PC-9 (cell line): Measurements from ENCODE around the gene NRARP. TPM values are rescaled to one million over a fixed set of nuclear protein-coding genes. Genes with fewer than 3 reads are reported as not detected.

ENCODE experiments used
- BruUV-seq: library from RNA; stranded (reverse); fragments of 400-500 nt; replicated peaks from 2 replicates; lab custom pipeline; 2021; lab: Mats Ljungman, UMichigan
- CTCF ChIA-PET: fragments of 300-600 bp; sonication (Branson Sonifier 250); formaldehyde crosslinking; loops from one replicate; lab custom pipeline; 2022; ENCODE audit warnings: antibody characterized with exemption; lab: Charles Lee
- POLR2A ChIA-PET: fragments of 300-600 bp; sonication (Branson Sonifier 250); formaldehyde crosslinking; loops from one replicate; lab custom pipeline; 2022; ENCODE audit warnings: antibody characterized with exemption; ENCODE audit not compliant: unreplicated experiment; lab: Charles Lee
- DNase-seq, 2 experiments: peaks; one replicate each; pipeline versions ENCODE4 v3.0.0 to v3.0.0-alpha.2; 2015 to 2022; ENCODE audit warnings: mixed read lengths in 1 of 2
- H2AFZ ChIP-seq: fragments of 200-600 bp; sonication (generic); 2 replicates; pipeline ENCODE4 v1.8.1; 2017; ENCODE audit warnings: antibody characterized with exemption
- H3F3A ChIP-seq: fragments of 200-600 bp; sonication (generic); 2 replicates; pipeline ENCODE4 v1.8.1; 2017; ENCODE audit warnings: antibody characterized with exemption, mild to moderate bottlenecking, low read depth; ENCODE audit not compliant: insufficient read depth
- H3K27ac ChIP-seq: fragments of 200-600 bp; sonication (generic); 2 replicates; pipeline ENCODE4 v1.6.1; 2016; ENCODE audit warnings: mixed run types
- H3K27me3 ChIP-seq: fragments of 200-600 bp; sonication (generic); 2 replicates; pipeline ENCODE4 v1.6.1; 2016; ENCODE audit warnings: low read depth, mixed run types; ENCODE audit not compliant: insufficient read depth
- H3K36me3 ChIP-seq: fragments of 200-600 bp; sonication (generic); 2 replicates; pipeline ENCODE4 v1.6.1; 2016; ENCODE audit warnings: low read depth, mixed run types
- H3K4me1 ChIP-seq: fragments of 200-600 bp; sonication (generic); replicated peaks from 2 replicates; pipeline ENCODE4 v1.6.1; 2016; ENCODE audit warnings: mixed run types; ENCODE audit not compliant: insufficient read depth
- H3K4me2 ChIP-seq: fragments of 200-600 bp; sonication (generic); 2 replicates; pipeline ENCODE4 v1.6.1; 2017; ENCODE audit warnings: mixed run types
- H3K4me3 ChIP-seq: fragments of 200-600 bp; sonication (generic); 2 replicates; pipeline ENCODE4 v1.6.1; 2016; ENCODE audit warnings: mixed run types
- H3K79me2 ChIP-seq: fragments of 200-600 bp; sonication (generic); 2 replicates; pipeline ENCODE4 v1.6.1; 2017; ENCODE audit warnings: low read depth, mixed run types
- H3K9me2 ChIP-seq: fragments of 200-600 bp; sonication (generic); 2 replicates; pipeline ENCODE4 v1.8.1; 2017; ENCODE audit warnings: mild to moderate bottlenecking; ENCODE audit not compliant: insufficient read depth
- H3K9me3 ChIP-seq: fragments of 200-600 bp; sonication (generic); 2 replicates; pipeline ENCODE4 v1.8.1; 2016; ENCODE audit warnings: low read depth; ENCODE audit not compliant: insufficient read depth
- H4K20me1 ChIP-seq: fragments of 200-600 bp; sonication (generic); 2 replicates; pipeline ENCODE4 v1.8.1; 2017; ENCODE audit not compliant: insufficient read depth
- EZH2 ChIP-seq: fragments of 200-600 bp; sonication (generic); IDR thresholded peaks from 2 replicates; pipeline ENCODE4 v1.8.0; 2017; ENCODE audit warnings: antibody characterized with exemption, low read depth
- intact Hi-C: fragments of 100-400 bp; cut with micrococcal nuclease; formaldehyde crosslinking; loops from one replicate; pipeline ENCODE4 v1.10.0; 2022; ENCODE audit not compliant: unreplicated experiment
- total RNA-seq: library from RNA; stranded (reverse); gene quantifications from 2 replicates; pipeline ENCODE4 v1.2.3, GENCODE V29; 2021
- TF ChIP-seq, protein P1 (sequence below): fragments of 200-600 bp; sonication (generic); conservative IDR thresholded peaks from 2 replicates; pipeline ENCODE4 v1.6.1; 2017; ENCODE audit warnings: mixed run types, antibody characterized with exemption, mild to moderate bottlenecking, moderate library complexity

The NRARP gene
- total RNA-seq, 1 experiment from 2014 or later, result 20.6 TPM

DNA sequence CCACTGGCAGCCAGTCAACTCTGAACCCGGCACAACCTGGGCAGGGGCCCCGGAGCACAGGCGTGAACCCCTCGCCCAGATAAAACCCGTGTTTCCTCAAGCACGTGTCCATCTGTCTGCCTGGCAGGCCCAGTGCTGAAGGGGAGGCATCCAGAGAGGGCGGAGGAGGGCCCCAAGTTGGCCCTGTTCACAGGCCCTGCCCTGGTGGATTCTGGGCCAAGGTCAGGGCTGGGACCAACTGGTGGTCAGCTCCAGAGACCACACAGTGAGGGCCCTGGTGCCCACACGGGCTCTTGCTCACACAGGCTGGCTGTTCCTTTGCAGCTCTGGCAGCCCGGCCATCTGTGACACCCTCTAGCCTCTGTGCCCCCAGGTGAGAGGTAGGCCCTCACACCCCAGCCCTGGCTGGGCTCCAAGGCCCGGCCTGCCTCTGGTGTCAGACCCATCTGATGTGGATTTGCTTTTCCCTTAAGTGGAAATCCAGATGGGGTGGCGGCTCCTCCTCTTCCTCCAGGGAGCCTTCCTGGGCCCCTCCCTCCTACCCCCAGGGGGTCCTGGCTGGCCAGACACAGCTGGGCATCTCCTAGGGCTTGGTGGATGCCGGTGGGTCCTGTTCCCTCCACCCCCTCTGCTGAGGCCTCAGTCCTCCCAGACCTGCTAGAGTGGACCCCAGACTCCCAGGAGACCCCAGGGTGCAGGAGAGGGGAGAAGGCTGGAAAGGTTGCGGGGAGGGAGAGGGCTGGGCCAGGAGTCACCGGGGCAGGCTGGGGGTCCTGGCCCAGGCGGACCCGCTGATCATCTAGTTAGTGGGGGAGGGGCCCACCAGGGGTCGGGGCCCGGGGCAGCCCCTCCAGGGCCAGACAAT lies 51.5 kb downstream of the NRARP start:
- Histone ChIP-seq H3F3A (peaks cover 10% of the 10 kb centered on the region; the same call in 1 of the 2 replicates), H3K4me2 (no peak overlapping the region), H3K27ac (no peak overlapping the region), H3K4me3 (no peak overlapping the region), H3K9me2 (no peaks in the 10 kb centered on the region), H3K27me3 (no peaks in the 10 kb centered on the region), H4K20me1 (no peaks in the 10 kb centered on the region), H3K4me1 (peaks cover 11% of the 10 kb centered on the region), H3K9me3 (no peaks in the 10 kb centered on the region), H3K79me2 (peaks cover 3% of the 10 kb centered on the region), H2AFZ (no peak overlapping the region), H3K36me3 (no peaks in the 10 kb centered on the region)
- DNase-seq, result no peak
- intact Hi-C loops, result no loop called here
- POLR2A ChIA-PET, result no interaction called here
- BruUV-seq, result no TSS peak
- TF ChIP-seq EZH2, result no peak
- TF ChIP-seq, protein P1, sequence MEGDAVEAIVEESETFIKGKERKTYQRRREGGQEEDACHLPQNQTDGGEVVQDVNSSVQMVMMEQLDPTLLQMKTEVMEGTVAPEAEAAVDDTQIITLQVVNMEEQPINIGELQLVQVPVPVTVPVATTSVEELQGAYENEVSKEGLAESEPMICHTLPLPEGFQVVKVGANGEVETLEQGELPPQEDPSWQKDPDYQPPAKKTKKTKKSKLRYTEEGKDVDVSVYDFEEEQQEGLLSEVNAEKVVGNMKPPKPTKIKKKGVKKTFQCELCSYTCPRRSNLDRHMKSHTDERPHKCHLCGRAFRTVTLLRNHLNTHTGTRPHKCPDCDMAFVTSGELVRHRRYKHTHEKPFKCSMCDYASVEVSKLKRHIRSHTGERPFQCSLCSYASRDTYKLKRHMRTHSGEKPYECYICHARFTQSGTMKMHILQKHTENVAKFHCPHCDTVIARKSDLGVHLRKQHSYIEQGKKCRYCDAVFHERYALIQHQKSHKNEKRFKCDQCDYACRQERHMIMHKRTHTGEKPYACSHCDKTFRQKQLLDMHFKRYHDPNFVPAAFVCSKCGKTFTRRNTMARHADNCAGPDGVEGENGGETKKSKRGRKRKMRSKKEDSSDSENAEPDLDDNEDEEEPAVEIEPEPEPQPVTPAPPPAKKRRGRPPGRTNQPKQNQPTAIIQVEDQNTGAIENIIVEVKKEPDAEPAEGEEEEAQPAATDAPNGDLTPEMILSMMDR, result no peak
- CTCF ChIA-PET, result no interaction called here

Other genes starting within 250 kb of the NRARP start
- 9.0 and 14.1 TPM in 2 replicates for gene ENTPD2, start 248.2 kb downstream of the NRARP start, total RNA-seq
- 46.9 and 50.3 TPM in 2 replicates for gene SAPCD2, start 231.7 kb downstream of the NRARP start, total RNA-seq
- 9.9 and 14.7 TPM in 2 replicates for gene UAP1L1, start 224.8 kb downstream of the NRARP start, total RNA-seq
- 79.3 and 107 TPM in 2 replicates for gene MAN1B1, start 215.3 kb downstream of the NRARP start, total RNA-seq
- gene DPP7, start 187.5 kb downstream of the NRARP start, total RNA-seq, result 104 and 126 TPM in 2 replicates
- gene GRIN1, start 163.1 kb downstream of the NRARP start, total RNA-seq, result 0.10 TPM in 1 of 2 replicates, not detected in the other
- 2.3 and 2.5 TPM in 2 replicates for gene LRRC26, start 132.2 kb downstream of the NRARP start, total RNA-seq
- gene TMEM210, start 130.2 kb downstream of the NRARP start, total RNA-seq, result 0.74 and 1.5 TPM in 2 replicates
- gene ANAPC2, start 113.7 kb downstream of the NRARP start, total RNA-seq, result 92.1 and 95.4 TPM in 2 replicates
- gene SSNA1, start 113.6 kb downstream of the NRARP start, total RNA-seq, result 98.7 and 109 TPM in 2 replicates
- 61.0 and 61.8 TPM in 2 replicates for gene TPRN, start 101.5 kb downstream of the NRARP start, total RNA-seq
- 43.3 and 45.5 TPM in 2 replicates for gene TMEM203, start 96.6 kb downstream of the NRARP start, total RNA-seq
- gene NDOR1, start 96.6 kb downstream of the NRARP start, total RNA-seq, result 27.7 and 28.8 TPM in 2 replicates
- 31.3 and 38.0 TPM in 2 replicates for gene RNF208, start 80.0 kb downstream of the NRARP start, total RNA-seq
- gene CYSRT1, start 77.1 kb downstream of the NRARP start, total RNA-seq, result 9.0 and 15.2 TPM in 2 replicates
- 3.9 and 4.7 TPM in 2 replicates for gene RNF224, start 74.8 kb downstream of the NRARP start, total RNA-seq
- gene SLC34A3, start 71.4 kb downstream of the NRARP start, total RNA-seq, result 1.4 and 2.5 TPM in 2 replicates
- gene TUBB4B, start 61.0 kb downstream of the NRARP start, total RNA-seq, result 441 and 494 TPM in 2 replicates
- 0.45 and 0.46 TPM in 2 replicates for gene STPG3, start 51.0 kb downstream of the NRARP start, total RNA-seq
- 94.2 and 103 TPM in 2 replicates for gene NELFB, start 46.9 kb downstream of the NRARP start, total RNA-seq
- 48.9 and 59.9 TPM in 2 replicates for gene TOR4A, start 24.5 kb downstream of the NRARP start, total RNA-seq
- 23.7 and 38.5 TPM in 2 replicates for gene EXD3, start 120.9 kb upstream of the NRARP start, total RNA-seq
- gene NOXA1, start 121.1 kb upstream of the NRARP start, total RNA-seq, result 10.5 and 22.8 TPM in 2 replicates
- 5.4 and 5.9 TPM in 2 replicates for gene ENTPD8, start 139.1 kb upstream of the NRARP start, total RNA-seq
- gene NSMF, start 157.1 kb upstream of the NRARP start, total RNA-seq, result 73.4 and 90.4 TPM in 2 replicates
- 1.9 and 4.9 TPM in 2 replicates for gene PNPLA7, start 248.1 kb upstream of the NRARP start, total RNA-seq
- gene MRPL41, start 249.6 kb upstream of the NRARP start, total RNA-seq, result 54.5 and 87.7 TPM in 2 replicates